Measurements from ENCODE around the gene ZBED3.
"Not testable (repeated sequence)": the region's sequence is repeated elsewhere in the genome, so short reads cannot be mapped to it uniquely, and the experiment has no call there.

The ZBED3 gene

DNA sequence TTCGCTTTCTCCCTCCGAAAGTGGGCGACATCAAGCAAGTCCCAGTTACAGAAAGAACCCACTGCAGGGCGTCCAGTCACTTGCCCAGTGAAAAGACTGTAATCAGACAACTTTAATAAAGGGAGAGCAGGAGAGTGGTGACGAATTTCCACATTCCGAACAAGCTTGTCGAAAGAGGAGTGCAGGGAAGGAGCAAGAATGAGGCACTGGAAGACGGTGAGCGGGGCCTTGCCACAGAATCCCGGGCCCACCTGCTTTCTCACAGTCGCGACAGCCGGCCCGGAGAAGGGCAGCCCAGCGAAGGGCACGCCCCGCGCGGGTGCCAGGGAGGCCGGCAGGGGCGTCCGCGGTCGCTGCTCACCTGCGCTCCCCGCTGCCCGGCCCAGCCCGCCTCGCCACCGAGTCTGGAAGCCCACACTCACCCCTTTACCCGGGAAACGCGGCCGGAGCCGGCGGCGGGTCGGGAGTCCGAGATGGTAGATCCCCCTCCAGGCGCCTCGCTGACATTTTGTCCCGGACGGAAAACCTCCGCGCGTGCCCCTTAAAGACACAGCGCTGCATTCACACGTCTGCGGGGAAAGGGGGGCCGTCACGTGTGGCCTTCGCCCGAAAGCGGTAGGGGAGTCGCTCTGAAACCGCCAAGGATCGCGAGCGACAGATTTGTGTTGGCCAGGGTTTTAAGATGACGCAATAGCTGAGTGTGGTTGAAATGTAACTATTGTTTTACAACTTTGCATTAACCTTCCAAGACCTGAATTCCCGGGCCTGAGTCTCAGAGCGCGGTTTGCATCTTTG, at the start of gene ZBED3:
TSS of gene ZBED3 (minus strand) at position 597 of the 795 bp plus-strand sequence. CDS start 9,407 bp downstream, outside the sequence.
- DNase-seq, result peak; percentile 91

- DNase-seq, result peak; percentile 2
Observed at GRCh38 chr5:77133061-77133758, 46.1 kb upstream of the ZBED3 start.

DNA sequence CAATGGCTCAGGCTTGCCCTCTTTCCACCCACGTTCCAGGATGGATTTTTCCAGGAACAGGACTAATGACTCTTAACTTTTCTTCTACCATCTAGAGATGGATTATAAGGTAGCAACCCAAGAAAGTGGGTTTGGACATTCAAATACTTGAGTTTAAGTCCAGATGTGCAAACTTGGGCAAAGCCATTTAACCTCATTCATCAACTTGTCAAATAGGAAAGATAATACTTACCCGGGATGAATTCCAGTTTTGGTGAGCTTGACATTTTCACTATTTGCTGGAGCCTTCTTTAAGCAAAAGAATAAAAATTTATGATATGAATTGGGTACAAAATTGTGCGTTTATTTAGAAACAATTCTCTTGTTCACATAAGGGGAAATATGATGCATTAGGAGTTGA, 44.3 kb upstream of the ZBED3 start:
- DNase-seq, result no peak

DNA sequence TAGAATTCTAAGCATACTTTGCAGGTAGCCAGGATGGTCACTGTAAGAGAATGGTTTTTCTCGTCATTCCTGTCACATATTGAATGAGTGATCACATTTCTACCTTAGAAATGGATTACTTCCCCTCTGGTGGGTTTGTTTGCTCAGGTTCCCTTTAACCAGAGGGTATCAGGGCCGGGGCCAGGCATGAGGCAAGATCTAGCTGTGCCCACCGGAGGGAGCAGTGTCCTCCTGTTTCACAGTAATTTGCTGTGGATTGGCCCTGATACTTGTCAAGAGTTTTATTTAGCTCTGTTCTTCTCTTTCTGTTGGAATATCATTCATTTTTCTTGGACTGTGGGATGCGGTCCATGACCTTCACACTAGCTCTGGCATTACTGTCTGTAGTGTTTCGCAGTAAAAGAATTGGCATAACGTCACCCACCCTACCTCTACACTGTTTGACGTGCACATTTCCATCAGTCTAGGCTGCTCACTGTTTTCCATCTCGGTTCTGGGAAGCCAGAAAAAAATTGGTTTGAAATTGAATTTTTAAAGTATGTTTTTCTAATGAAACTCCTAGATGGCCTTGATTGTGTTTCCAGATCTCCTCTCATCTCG, 42.4 kb upstream of the ZBED3 start:
- DNase-seq, result peak; percentile 27

- no peak for DNase-seq
Observed at GRCh38 chr5:77128411-77129061, 41.5 kb upstream of the ZBED3 start.

DNA sequence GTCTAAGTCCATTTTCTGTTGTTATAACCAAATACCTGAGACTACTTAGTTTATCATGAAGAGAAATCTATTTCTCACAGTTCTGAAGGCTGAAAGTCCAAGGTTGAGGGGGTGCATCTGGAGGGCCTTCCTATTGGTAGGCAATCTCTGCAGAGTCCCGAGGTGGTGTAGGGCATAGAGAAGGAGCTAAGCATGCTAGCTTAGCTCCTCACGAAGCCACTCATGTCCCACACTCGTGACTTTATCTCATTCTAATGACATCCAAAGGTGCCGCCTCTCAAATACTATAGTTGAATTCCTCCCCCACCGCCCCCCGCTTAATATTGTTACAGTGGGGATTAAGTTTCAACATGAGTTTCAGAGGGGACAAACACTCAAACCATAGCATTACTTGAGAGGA, 36.0 kb upstream of the ZBED3 start:
- no peak for DNase-seq

GRCh38 chr5:77120706-77121105, 33.6 kb upstream of the ZBED3 start:
- DNase-seq, result no peak

- DNase-seq, result no peak
Observed at GRCh38 chr5:77120086-77120485, 33.0 kb upstream of the ZBED3 start.

DNA sequence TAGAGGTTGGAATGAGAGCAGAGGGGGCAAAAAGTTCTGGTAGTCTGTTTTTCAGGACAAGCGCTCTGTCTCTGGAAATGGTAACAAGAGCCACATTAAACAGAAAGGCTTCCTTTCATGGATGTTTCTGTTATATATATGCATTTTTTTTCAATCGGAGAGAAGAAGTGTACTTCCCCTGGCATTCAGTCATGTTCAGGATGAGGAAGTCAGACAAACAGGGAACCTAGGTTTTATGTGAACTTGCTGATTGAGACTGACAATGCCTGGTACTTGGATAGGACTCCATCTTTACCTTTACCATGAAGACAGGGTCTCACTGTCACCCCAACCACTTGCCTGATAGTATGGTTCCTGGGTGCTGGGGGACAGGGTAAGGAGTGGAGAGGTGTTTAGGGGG, 30.1 kb upstream of the ZBED3 start:
- no peak for DNase-seq

GRCh38 chr5:77107035-77107434, 19.9 kb upstream of the ZBED3 start:
- not testable (repeated sequence) for DNase-seq

- DNase-seq, result no peak
Observed at GRCh38 chr5:77104813-77105212, 17.7 kb upstream of the ZBED3 start.

DNA sequence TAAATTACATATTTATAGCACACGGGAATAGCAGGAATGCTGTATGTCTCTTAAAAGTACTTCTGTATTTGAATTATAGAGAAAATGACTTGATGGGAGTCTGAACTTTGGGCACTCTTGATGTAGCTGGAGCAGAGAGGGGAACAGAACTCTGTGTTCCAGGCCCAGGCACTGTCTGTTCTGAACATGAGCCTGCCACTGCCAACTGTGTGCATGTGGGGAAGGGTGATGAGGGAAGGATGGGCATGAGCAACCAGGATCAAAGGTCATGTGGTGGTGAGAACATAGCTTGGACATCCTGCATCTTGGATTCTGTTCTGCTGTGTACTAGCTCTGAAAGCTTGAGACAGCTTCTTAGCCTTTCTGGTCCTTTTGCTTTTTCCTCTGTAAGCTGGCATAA, 16.4 kb upstream of the ZBED3 start:
- no peak for DNase-seq

DNA sequence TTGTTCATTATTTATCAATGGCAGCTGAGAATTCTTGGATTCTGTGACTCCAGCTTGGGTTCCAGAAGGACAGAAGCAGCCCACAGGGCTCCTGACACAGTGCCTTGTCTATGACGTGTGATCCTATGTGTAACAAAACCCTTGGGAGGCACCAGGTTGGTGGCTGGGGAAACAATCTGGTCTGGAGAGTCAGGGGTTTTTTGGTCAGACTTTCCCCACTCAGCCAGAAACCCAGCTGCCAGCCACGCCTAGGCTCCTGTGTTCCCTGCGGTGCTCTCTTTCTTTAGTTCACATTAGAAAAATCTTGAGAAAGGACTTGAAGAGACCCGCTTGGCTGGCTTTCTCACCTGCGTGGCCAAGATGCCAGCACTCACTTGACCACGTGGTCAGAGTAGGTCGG, 15.5 kb upstream of the ZBED3 start:
- no peak for DNase-seq

- no peak for DNase-seq
Observed at GRCh38 chr5:77101298-77101697, 14.2 kb upstream of the ZBED3 start.

DNA sequence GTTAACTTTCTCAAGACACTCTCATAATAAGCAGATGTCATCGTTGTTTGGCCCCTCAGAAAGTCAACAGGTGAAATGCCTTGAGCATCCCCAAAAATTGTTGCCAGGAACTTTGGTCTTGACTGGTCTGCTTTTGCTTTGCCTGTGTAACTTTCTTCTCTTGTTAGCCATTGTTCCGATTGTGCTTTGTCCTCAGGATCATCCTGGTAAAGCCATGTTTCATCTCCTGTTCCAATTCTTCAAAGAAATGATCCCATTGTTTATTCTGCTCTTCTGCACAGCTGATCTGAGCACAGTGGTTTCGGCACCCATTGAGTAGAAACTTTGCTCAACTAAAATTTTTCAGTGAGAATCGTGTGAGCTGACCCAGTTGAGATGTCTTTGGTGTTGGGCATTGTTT, 8.1 kb upstream of the ZBED3 start:
- DNase-seq, result no peak

DNA sequence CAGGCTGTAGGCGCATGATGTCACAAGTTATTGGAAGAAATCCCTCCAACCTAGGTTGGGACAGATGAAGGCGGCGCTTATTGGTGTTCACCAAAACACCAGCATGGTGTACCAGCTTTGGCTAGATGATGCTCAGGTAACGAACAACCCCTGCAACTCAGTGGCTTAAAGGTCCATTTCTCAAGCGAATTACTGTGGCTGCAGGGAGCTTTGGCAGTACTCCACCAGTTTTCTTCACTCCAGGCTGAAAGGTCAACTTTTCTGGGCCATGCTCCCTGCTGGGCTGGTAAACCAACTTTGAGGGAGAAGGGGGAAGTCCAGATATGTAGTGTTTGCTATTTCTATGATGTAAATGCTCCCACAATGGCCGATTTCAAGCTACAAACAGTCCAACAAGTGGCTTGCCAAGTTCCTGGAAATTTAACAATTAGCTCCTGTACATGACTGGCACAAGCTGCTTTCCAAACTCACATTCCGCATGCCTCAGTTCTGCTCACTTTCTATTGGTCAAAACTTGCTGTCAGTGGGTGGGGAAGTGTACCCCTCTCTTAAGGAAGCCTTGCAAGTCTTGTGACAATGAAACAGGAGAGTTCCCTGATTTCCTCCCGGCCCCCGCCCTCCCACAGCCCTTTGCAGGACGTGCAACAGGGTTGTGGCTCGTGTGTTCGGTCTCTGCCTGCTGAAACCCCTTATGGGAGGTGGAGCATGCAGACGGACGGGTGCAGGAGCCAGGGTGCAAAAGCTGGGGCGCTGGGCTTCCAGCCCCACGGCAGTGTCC, 588 bp upstream of the ZBED3 start:
- no peak for DNase-seq

GRCh38 chr5:77086368-77086688, 757 bp downstream of the ZBED3 start:
- DNase-seq, result no peak

DNA sequence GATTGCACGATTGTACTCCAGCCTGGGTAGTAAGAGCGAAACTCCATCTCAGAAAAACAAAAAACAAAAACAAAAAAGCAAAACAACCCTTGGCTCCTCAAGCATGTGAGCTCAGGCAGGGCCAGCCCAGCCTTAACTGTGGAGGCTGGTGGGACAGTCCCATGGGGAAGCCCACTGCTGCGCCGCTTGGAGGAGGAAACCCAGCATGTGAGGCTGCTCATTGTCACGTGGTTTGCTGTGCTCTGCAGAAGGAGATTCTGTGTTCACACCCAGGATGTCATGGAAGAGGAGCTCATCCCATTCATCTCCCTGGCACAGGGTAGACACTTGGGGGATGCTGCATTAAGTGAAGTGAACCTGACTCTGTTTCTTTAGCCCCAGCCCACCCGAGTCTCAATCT, 4.0 kb downstream of the ZBED3 start:
- DNase-seq, result no peak

GRCh38 chr5:77082280-77082679, 4.8 kb downstream of the ZBED3 start:
- DNase-seq, result no peak

DNA sequence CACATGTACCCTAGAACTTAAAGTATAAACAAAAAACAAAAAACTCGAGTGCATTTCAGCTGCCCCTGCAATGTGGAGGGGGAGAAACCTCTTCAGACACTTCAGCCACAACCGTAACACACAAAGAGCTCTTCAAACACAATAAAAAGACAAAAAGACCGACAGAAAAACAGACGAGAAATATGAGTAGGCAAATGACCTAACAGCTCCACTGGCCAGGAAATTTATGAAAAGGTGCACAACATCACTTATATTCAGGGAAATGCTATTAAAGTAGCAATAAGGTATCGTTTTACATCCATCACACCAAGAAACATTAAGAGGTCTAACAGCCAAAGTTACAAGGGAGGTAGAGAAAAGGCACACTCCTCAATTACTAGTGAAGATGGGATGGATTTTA, 6.2 kb downstream of the ZBED3 start:
- DNase-seq, result no peak

GRCh38 chr5:77080479-77080878, 6.6 kb downstream of the ZBED3 start:
- DNase-seq, result not testable (repeated sequence)

- DNase-seq, result no peak
Observed at GRCh38 chr5:77077829-77078176, 9.3 kb downstream of the ZBED3 start.
